Subcutaneous abdominal adipose tissue (tissue), 5 donors: ENCODE data around the gene FGFRL1.
A peak's percentile ranks its signal among the peaks of the same experiment; 100 is the strongest.

Source experiments
- H3K27ac ChIP-seq: one replicate; pipeline ENCODE4 v1.7.0; 2013; ENCODE audit warnings: low read depth, mild to moderate bottlenecking, inconsistent platforms, low read length, moderate library complexity
- H3K27me3 ChIP-seq, 5 donors: one replicate each; pipeline ENCODE4 v1.7.0; 2013; ENCODE audit warnings: low read length in 5 of 5, inconsistent platforms in 1 of 5; ENCODE audit not compliant: control insufficient read depth in 5 of 5, insufficient read depth in 4 of 5
- H3K36me3 ChIP-seq, 5 donors: one replicate each; pipeline ENCODE4 v1.7.0; 2013; ENCODE audit warnings: low read length in 5 of 5; ENCODE audit not compliant: control insufficient read depth in 5 of 5, insufficient read depth in 5 of 5
- H3K4me1 ChIP-seq, 5 donors: one replicate each; pipeline ENCODE4 v1.7.0; 2013; ENCODE audit warnings: low read length in 5 of 5, mild to moderate bottlenecking in 3 of 5, moderate library complexity in 1 of 5; ENCODE audit not compliant: control insufficient read depth in 5 of 5, insufficient read depth in 5 of 5
- H3K4me3 ChIP-seq, 5 donors: one replicate each; pipeline ENCODE4 v1.7.0; 2013; ENCODE audit warnings: low read length in 5 of 5, low read depth in 1 of 5
- H3K9ac ChIP-seq, 5 donors: one replicate each; pipeline ENCODE4 v1.7.0; 2013; ENCODE audit warnings: low read length in 5 of 5, mild to moderate bottlenecking in 4 of 5, moderate library complexity in 3 of 5
- H3K9me3 ChIP-seq, 5 donors: one replicate each; pipeline ENCODE4 v1.7.0; 2013; ENCODE audit warnings: low read length in 5 of 5; ENCODE audit not compliant: control insufficient read depth in 5 of 5
- donor health status: healthy.
- donor health status: healthy.
- donor health status: healthy.
- donor health status: healthy.
- donor health status: healthy.

FGFRL1 gene

DNA sequence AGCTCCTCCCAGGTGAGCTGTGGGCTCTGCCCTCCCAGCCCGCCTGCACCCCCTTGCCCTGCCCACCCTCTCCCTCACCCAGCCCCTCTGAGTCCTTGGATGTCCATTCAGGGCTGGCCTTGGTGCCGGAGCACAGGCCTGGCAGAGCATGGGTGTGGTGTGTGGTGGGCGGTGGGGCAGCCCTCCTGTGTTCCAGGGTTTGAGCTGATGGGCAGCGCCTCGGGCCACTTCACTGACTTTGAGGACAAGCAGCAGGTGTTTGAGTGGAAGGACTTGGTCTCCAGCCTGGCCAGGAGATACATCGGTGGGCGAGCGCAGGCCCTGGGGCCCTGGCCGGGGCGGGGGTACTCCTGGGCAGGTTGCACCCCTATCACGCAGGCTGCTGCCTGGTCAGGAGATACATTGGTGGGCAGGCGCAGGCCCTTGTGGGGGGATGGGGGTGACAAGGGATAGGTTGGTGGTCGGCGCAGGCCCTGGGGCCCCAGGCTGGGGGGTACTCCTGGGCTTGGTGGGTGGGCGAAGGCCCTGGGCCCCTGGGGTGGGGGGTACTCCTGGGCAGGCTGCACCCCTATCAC, 10.7 kb upstream of the FGFRL1 start:
- no peak overlapping the region for H3K9ac ChIP-seq
- no peaks in the 10 kb centered on the region for H3K9me3 ChIP-seq
- no peaks in the 10 kb centered on the region for H3K36me3 ChIP-seq
- H3K4me3 ChIP-seq, result no peak overlapping the region
- H3K27me3 ChIP-seq, result peaks cover 56 to 74% (median 68%) of the 10 kb centered on the region in 5 donors
- peaks cover 0 to 34% (median 26%) of the 10 kb centered on the region in 5 donors for H3K4me1 ChIP-seq
- no peak overlapping the region for H3K27ac ChIP-seq

DNA sequence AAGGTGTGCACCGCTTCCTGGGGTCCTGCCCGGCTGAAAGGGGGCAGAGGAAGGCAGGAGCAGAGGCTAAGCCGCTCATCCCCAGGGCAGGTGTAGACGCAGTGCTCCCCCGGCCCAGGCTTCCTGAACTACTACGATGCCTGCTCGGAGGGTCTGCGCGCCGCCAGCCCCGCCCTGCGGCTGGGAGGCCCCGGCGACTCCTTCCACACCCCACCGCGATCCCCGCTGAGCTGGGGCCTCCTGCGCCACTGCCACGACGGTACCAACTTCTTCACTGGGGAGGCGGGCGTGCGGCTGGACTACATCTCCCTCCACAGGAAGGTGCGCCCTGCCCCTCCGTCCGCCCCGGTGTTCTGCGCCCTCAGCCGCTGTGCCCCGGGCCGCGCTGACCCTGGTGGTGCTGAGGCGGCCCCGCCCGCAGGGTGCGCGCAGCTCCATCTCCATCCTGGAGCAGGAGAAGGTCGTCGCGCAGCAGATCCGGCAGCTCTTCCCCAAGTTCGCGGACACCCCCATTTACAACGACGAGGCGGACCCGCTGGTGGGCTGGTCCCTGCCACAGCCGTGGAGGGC, 9.8 kb upstream of the FGFRL1 start:
- Histone ChIP-seq H3K4me1 (peaks cover 0 to 34% (median 26%) of the 10 kb centered on the region in 5 donors), H3K4me3 (no peak overlapping the region), H3K9ac (no peak overlapping the region), H3K27me3 (peaks cover 53 to 71% (median 62%) of the 10 kb centered on the region in 5 donors), H3K9me3 (peaks cover 0 to under 1% (median 0%) of the 10 kb centered on the region in 5 donors), H3K27ac (no peak overlapping the region), H3K36me3 (no peaks in the 10 kb centered on the region)

DNA sequence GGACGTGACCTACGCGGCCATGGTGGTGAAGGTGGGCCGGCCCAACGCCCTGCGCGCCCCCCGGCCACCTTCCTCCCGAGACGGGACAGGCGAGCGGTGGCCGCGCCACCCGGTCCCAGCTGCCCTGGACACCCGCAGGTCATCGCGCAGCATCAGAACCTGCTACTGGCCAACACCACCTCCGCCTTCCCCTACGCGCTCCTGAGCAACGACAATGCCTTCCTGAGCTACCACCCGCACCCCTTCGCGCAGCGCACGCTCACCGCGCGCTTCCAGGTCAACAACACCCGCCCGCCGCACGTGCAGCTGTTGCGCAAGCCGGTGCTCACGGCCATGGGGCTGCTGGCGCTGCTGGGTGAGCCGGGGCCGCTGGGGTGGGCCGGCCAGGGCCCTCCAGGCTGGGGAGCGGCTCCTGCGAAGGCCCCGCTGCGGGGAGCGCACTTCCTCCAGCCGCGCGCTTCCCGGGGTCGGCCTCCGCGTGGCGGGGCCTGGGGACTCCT, 9.2 kb upstream of the FGFRL1 start:
- H3K27ac ChIP-seq, result no peak overlapping the region
- peak overlapping the region in 2 of 5 donors; percentile 14 to 23 for H3K4me3 ChIP-seq
- no peak overlapping the region for H3K9ac ChIP-seq
- H3K36me3 ChIP-seq, result no peaks in the 10 kb centered on the region
- H3K4me1 ChIP-seq, result peaks cover 0 to 31% (median 26%) of the 10 kb centered on the region in 5 donors
- H3K27me3 ChIP-seq, result peaks cover 56 to 70% (median 59%) of the 10 kb centered on the region in 5 donors
- peaks cover 0 to 4% (median 0%) of the 10 kb centered on the region in 5 donors for H3K9me3 ChIP-seq

DNA sequence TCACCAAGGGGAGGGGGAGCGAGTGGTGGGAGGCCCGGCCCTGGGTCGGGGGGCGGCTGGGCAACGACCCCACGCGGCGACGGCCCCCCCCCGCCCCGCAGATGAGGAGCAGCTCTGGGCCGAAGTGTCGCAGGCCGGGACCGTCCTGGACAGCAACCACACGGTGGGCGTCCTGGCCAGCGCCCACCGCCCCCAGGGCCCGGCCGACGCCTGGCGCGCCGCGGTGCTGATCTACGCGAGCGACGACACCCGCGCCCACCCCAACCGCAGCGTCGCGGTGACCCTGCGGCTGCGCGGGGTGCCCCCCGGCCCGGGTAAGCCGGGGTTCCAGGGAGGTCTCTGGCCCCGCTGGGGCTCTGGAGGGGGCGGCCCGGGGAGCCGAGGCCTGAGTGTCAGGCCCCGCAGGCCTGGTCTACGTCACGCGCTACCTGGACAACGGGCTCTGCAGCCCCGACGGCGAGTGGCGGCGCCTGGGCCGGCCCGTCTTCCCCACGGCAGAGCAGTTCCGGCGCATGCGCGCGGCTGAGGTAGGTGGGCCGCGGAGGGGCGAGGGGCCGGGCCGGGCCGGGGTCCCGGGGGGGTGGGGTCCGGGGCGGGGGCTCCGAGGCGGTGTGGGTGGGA, 8.7 kb upstream of the FGFRL1 start:
- Histone ChIP-seq H3K4me1 (peaks cover 0 to 27% (median 23%) of the 10 kb centered on the region in 5 donors), H3K9me3 (peaks cover 0 to 4% (median 0%) of the 10 kb centered on the region in 5 donors), H3K27me3 (peaks cover 52 to 71% (median 58%) of the 10 kb centered on the region in 5 donors), H3K27ac (no peak overlapping the region), H3K36me3 (no peaks in the 10 kb centered on the region), H3K4me3 (peak overlapping the region in 1 of 5 donors; percentile 14), H3K9ac (no peak overlapping the region)

DNA sequence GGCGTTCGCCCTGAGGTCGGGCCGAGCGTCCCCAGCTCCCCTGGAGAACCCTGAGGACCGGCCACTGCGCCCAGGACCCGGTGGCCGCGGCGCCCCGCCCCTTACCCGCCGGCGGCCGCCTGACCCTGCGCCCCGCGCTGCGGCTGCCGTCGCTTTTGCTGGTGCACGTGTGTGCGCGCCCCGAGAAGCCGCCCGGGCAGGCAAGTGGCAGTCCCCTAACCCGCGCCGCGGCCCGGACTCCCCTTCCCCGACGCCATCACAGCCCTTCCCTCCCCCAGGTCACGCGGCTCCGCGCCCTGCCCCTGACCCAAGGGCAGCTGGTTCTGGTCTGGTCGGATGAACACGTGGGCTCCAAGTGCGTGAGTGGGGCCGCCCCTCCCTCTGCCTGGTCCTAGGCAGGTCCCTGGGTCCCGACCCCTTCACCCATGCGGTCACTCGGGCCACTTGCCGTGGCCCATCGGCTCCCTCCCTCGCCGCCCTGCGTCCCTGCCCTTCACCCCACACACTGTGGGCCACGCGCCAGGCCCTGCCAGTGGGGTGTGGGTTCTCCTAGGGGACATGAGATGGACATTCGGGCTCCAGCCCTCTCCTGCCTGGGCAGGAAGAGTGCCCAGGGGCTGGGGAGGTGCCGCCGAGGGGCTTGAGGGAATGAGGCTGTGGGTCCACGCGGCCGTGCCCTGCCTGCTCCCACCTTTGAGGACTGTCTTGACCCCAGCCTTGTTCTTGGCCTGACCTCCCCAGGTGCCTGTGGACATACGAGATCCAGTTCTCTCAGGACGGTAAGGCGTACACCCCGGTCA, 8.0 kb upstream of the FGFRL1 start:
- no peak overlapping the region for H3K27ac ChIP-seq
- H3K36me3 ChIP-seq, result no peaks in the 10 kb centered on the region
- H3K9me3 ChIP-seq, result peaks cover 0 to 4% (median 0%) of the 10 kb centered on the region in 5 donors
- peaks cover 47 to 68% (median 52%) of the 10 kb centered on the region in 5 donors for H3K27me3 ChIP-seq
- no peak overlapping the region for H3K4me3 ChIP-seq
- H3K9ac ChIP-seq, result no peak overlapping the region
- H3K4me1 ChIP-seq, result peaks cover 0 to 26% (median 19%) of the 10 kb centered on the region in 5 donors

DNA sequence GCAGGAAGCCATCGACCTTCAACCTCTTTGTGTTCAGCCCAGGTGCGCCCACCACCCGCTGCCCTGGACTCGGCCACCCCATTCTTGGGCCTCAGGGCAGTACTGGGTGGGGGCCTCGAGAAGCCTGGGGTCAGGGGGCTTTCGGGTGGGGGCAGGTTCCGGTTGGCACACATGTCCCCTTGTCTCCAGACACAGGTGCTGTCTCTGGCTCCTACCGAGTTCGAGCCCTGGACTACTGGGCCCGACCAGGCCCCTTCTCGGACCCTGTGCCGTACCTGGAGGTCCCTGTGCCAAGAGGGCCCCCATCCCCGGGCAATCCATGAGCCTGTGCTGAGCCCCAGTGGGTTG, 7.4 kb upstream of the FGFRL1 start:
- Histone ChIP-seq H3K9ac (no peak overlapping the region), H3K27me3 (peaks cover 47 to 69% (median 55%) of the 10 kb centered on the region in 5 donors), H3K4me1 (peaks cover 0 to 31% (median 24%) of the 10 kb centered on the region in 5 donors), H3K27ac (no peak overlapping the region), H3K9me3 (peaks cover 0 to 4% (median 0%) of the 10 kb centered on the region in 5 donors), H3K36me3 (no peaks in the 10 kb centered on the region), H3K4me3 (no peak overlapping the region)

DNA sequence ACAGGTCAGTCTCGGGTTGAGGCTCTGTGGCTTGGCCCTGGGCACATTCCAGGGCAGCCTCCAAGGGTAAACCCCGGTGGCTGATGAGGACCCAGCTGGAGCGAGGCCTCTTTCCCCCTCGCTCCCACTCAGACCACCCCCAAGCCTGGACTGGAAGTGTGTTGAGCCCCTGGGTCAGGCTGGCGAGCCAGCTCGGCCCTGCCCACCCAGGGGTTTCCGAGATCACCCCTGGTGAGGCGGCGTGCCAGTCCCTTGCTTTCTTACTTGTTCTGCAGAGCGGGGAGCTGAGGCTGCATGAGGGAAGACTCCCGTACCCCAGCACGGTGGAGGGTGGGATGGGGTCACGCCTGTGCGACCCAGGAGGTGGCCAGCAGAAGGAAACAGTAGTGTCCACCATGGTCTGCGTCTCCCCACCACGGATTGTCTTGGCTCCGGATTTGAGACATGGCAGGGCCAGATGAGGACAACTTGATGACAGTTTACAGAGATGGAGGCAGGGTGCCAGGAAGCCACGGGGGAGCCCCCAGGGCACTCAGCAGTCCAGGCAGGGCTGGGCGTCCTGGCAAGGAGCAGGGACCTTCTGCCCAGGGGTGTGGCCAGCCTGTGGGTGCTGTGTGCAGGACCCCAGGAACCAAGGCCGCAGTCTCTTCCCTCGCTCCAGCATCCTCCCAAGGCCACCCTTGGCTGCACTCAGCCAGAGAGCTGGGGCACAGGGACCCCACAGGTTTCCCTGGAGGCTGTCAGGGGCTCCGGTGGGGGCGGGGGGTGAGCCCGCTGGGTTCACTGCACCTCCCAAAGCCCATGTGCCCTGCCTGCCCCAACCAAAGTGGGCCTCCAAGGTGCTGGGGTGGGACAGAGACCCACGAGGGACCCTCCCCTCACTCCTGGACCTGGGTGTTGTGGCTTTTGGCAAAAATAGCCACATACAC, 6.6 kb upstream of the FGFRL1 start:
- H3K36me3 ChIP-seq, result no peaks in the 10 kb centered on the region
- peak overlapping the region in 1 of 5 donors; percentile 17 for H3K9ac ChIP-seq
- H3K4me3 ChIP-seq, result no peak overlapping the region
- H3K27ac ChIP-seq, result no peak overlapping the region
- peaks cover 0 to 4% (median 0%) of the 10 kb centered on the region in 5 donors for H3K9me3 ChIP-seq
- H3K4me1 ChIP-seq, result peaks cover 0 to 35% (median 27%) of the 10 kb centered on the region in 5 donors
- peaks cover 46 to 65% (median 51%) of the 10 kb centered on the region in 5 donors for H3K27me3 ChIP-seq

DNA sequence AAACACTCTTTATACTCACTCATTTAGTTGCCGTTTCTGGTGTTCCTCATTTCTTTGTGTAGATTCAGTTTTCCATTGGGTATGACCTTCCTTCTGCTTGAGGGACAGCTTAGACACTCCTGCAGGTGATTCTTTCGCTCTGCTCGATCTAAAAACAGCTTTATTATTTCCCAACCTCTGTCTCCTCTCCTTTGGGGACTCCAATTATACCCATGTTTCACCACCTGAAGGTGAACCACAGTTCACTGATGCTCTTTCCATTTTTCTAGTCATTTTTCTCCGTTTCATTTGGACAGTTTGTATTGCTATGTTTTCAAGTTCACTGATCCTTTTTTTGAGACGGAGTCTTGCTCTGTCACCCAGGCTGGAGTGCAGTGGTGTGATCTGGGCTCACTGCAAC, 4.6 kb upstream of the FGFRL1 start:
- Histone ChIP-seq H3K36me3 (no peaks in the 10 kb centered on the region), H3K27me3 (peaks cover 25 to 47% (median 32%) of the 10 kb centered on the region in 5 donors), H3K27ac (no peak overlapping the region), H3K9ac (no peak overlapping the region), H3K4me1 (peaks cover 0 to 47% (median 39%) of the 10 kb centered on the region in 5 donors), H3K4me3 (no peak overlapping the region), H3K9me3 (peaks cover 0 to 4% (median 0%) of the 10 kb centered on the region in 5 donors)
